22Rv1 (cell line): Measurements from ENCODE around the gene ZNF195.
"Not testable (repeated sequence)": the region's sequence is repeated elsewhere in the genome, so short reads cannot be mapped to it uniquely, and the experiment has no call there.

Experiments used
- ZFX ChIP-seq: fragments of 450-650 bp; IDR thresholded peaks from 2 replicates; pipeline ENCODE4 v1.6.1; 2017; ENCODE audit warnings: antibody characterized with exemption, borderline replicate concordance
- TF ChIP-seq, protein P1 (sequence below): fragments of 450-650 bp; IDR thresholded peaks from 2 replicates; pipeline ENCODE4 v1.5.1; 2017; ENCODE audit warnings: mild to moderate bottlenecking

- TF ChIP-seq, protein P1, sequence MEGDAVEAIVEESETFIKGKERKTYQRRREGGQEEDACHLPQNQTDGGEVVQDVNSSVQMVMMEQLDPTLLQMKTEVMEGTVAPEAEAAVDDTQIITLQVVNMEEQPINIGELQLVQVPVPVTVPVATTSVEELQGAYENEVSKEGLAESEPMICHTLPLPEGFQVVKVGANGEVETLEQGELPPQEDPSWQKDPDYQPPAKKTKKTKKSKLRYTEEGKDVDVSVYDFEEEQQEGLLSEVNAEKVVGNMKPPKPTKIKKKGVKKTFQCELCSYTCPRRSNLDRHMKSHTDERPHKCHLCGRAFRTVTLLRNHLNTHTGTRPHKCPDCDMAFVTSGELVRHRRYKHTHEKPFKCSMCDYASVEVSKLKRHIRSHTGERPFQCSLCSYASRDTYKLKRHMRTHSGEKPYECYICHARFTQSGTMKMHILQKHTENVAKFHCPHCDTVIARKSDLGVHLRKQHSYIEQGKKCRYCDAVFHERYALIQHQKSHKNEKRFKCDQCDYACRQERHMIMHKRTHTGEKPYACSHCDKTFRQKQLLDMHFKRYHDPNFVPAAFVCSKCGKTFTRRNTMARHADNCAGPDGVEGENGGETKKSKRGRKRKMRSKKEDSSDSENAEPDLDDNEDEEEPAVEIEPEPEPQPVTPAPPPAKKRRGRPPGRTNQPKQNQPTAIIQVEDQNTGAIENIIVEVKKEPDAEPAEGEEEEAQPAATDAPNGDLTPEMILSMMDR, result not testable (repeated sequence)
- TF ChIP-seq ZFX, result not testable (repeated sequence)
Measured at GRCh38 chr11:3398509-3398908, 19.6 kb upstream of the ZNF195 start.
